ENCODE data around the gene CA11. TPM values are rescaled to one million over a fixed set of nuclear protein-coding genes. Genes with fewer than 3 reads are reported as not detected.

Gene CA11
- total and polyA plus RNA-seq, 11 donors: 2.2 to 14.8 (median 5.8) TPM

DNA sequence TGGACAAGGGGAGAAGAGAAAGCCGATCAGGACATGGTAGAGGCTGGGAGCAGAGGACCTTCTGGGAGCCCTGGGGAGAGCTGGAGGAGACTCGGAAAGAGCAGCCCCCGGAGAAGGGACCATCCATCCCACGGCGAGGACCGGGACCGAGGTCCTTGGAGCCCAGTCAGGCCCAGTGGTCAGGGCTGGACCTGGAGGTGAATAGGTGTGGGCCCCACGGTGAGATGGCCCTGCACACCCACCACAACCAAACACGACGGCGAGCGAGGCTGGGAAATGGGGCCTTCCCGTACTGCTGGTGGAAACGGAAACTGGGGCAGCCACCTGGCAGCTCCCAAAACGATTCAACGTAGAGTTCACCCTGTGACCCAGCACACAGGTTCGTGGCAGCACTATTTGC is 30.5 kb upstream of the CA11 start:
- no peak for ATAC-seq
- no peak overlapping the region for H3K27ac ChIP-seq
- intact Hi-C loops (cut with DNase I): loop anchor here (5.0 to 10.0 kb wide), 10 partner anchors 36 to 168 kb away; partner anchors contain the start of gene HSD17B14 (in 4 of the 10)
- no peak overlapping the region for H3K4me3 ChIP-seq
- no peak for TF ChIP-seq POLR2A (IDR thresholded peaks at IDR 0.05)
- TF ChIP-seq, protein P1, sequence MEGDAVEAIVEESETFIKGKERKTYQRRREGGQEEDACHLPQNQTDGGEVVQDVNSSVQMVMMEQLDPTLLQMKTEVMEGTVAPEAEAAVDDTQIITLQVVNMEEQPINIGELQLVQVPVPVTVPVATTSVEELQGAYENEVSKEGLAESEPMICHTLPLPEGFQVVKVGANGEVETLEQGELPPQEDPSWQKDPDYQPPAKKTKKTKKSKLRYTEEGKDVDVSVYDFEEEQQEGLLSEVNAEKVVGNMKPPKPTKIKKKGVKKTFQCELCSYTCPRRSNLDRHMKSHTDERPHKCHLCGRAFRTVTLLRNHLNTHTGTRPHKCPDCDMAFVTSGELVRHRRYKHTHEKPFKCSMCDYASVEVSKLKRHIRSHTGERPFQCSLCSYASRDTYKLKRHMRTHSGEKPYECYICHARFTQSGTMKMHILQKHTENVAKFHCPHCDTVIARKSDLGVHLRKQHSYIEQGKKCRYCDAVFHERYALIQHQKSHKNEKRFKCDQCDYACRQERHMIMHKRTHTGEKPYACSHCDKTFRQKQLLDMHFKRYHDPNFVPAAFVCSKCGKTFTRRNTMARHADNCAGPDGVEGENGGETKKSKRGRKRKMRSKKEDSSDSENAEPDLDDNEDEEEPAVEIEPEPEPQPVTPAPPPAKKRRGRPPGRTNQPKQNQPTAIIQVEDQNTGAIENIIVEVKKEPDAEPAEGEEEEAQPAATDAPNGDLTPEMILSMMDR (IDR thresholded peaks at IDR 0.05): no peak
- WGBS, 4 donors: 91 to 94% (median 94%) methylated on average over 16 to 17 of the region's 17 CpGs
- no peaks in the 10 kb centered on the region for H3K27me3 ChIP-seq
- no peaks in the 10 kb centered on the region for H3K36me3 ChIP-seq
- peaks cover 0 to 12% (median 7%) of the 10 kb centered on the region in 12 donors for H3K4me1 ChIP-seq
- no peaks in the 10 kb centered on the region for H3K9me3 ChIP-seq
- DNase-seq: no peak

DNA sequence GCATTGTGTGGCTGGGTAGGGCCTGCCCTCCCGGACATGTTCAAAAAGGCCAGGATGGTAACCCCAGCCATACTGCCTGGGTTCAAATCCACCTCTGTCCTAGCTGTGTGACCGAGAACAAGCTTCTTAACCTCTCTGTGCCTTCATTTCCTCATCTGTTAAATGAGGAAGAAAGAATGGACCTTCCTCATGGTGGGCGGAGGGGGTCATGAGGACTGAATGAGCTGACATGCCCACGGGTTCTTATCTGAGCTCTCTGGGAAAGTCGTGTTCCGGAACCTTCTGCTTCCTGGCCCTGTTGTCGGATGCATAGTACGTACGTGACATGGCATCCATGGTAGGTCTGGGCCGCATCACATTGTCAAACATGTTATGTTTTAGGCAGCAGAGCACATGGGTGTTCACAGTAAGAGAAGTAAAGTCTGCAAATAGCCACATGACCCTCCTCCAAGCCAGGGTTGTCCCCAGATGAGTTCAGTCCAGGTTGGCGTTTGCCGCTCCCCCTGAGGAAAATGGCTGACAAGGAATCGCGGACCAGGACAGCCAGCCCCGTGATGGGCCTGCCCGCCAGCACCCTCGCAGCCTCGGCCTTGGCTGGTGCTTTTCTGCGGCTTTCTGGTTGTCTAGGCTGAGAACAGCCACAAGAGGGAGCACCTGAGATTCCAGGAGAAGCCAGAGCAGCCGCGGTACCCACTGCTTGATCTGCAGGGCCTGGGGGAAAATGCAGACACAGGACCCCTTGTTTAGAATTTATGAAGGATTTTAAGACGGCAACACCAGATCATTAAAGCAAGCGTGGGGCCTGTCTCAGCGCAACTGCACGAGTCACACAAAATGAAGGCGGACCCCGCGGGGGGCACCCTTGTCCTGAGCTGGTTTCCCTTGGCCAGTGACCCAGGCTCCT is 29.2 kb upstream of the CA11 start:
- WGBS, 4 donors: 35 to 56% (median 39%) methylated on average over 18 to 28 of the region's 28 CpGs
- H3K4me1 ChIP-seq: peaks cover 0 to 12% (median 7%) of the 10 kb centered on the region in 12 donors
- no peak overlapping the region for H3K4me3 ChIP-seq
- no peaks in the 10 kb centered on the region for H3K36me3 ChIP-seq
- H3K27me3 ChIP-seq: no peaks in the 10 kb centered on the region
- DNase-seq: peak; percentile 79 to 87 (median 84)
- peak overlapping the region in 2 of 12 donors; percentile 2 to 46 for H3K27ac ChIP-seq
- H3K9me3 ChIP-seq: no peaks in the 10 kb centered on the region
- TF ChIP-seq POLR2A (IDR thresholded peaks at IDR 0.05): no peak
- TF ChIP-seq, protein P1 (IDR thresholded peaks at IDR 0.05): peak; percentile 76 to 94 (median 87)
- intact Hi-C loops (cut with DNase I): loop anchor here (1.0 to 10.0 kb wide), 12 partner anchors 29 to 170 kb away; partner anchors contain the start of genes HSD17B14 (in 4 of the 10) and CA11 (in 2 of the 10)
- ATAC-seq: peak; percentile 58 to 89 (median 80)

DNA sequence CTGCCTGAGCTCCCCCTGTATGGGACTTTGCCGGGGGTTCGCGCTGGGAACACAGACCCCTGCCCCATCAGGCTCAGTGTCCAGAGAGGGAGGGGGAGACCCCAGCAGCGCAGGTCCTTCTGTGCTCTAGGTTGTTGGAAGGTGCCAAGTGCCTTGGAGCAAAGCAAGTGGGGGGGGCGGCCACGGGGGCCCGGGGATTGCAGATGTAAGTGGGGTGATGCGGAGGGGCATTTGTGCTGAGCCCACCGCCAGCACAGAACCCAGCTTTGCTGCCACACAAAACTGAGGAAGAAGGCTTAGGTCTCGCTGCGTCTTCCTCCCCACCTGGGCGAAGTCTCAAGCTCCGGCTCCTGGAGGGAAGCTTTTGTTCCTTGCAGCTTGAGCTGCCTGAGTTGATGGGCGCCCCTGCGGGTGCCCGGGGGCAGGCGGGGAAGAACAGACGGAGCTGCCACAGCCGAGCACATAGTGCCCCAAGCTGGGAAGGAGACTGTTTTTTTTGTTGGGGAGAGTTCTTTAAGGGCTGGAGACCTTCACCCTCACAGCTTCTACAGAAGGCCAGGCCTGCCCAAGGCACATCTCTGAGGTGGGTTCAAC is 28.3 kb upstream of the CA11 start:
- no peaks in the 10 kb centered on the region for H3K36me3 ChIP-seq
- H3K4me3 ChIP-seq: no peak overlapping the region
- TF ChIP-seq POLR2A (IDR thresholded peaks at IDR 0.05): no peak
- TF ChIP-seq, protein P1 (IDR thresholded peaks at IDR 0.05): no peak
- H3K9me3 ChIP-seq: no peaks in the 10 kb centered on the region
- no peak for DNase-seq
- ATAC-seq: no peak
- no peaks in the 10 kb centered on the region for H3K27me3 ChIP-seq
- WGBS, 4 donors: 86 to 92% (median 90%) methylated on average over 13 to 19 of the region's 19 CpGs
- intact Hi-C loops (cut with DNase I): loop anchor here (2.0 to 10.0 kb wide), 7 partner anchors 50 to 170 kb away; partner anchors contain the start of gene HSD17B14 (in 4 of the 10)
- H3K27ac ChIP-seq: no peak overlapping the region
- peaks cover 0 to 12% (median 7%) of the 10 kb centered on the region in 12 donors for H3K4me1 ChIP-seq

Measured in heart left ventricle (tissue), 16 donors.